Right atrium auricular region (tissue), 2 donors: ENCODE data around the gene NDUFAF8. TPM values are rescaled to one million over a fixed set of nuclear protein-coding genes. Genes with fewer than 3 reads are reported as not detected.

ENCODE experiments used
- DNase-seq: peaks from one replicate; pipeline ENCODE4 v3.0.0-alpha.2; 2019; ENCODE audit warnings: low spot score
- H3K27ac ChIP-seq, 2 donors: fragments of 200-600 bp; sonication (generic); 1 replicate in 1 of 2; 2 replicates in 1 of 2; pipeline ENCODE4 v1.5.1; 2016 to 2019
- H3K27me3 ChIP-seq, 2 donors: fragments of 200-600 bp; sonication (generic); one replicate each; pipeline versions ENCODE4 v1.5.1 to v1.6.0; 2017 to 2019
- H3K36me3 ChIP-seq: fragments of 200-600 bp; sonication (generic); one replicate; pipeline ENCODE4 v1.5.1; 2016
- H3K4me1 ChIP-seq, 2 donors: fragments of 200-600 bp; sonication (generic); one replicate each; pipeline versions ENCODE4 v1.5.1 to v1.6.0; 2017 to 2019
- H3K4me3 ChIP-seq, 2 donors: fragments of 200-600 bp; sonication (generic); 1 replicate in 1 of 2; 2 replicates in 1 of 2; pipeline ENCODE4 v1.5.1; 2017 to 2019; ENCODE audit warnings: mild to moderate bottlenecking in 1 of 2, moderate library complexity in 1 of 2
- H3K9me3 ChIP-seq, 2 donors: fragments of 200-600 bp; sonication (generic); one replicate each; pipeline ENCODE4 v1.5.1; 2019
- CTCF ChIP-seq, 2 donors: fragments of 200-600 bp; sonication (generic); IDR thresholded peaks; one replicate each; pipeline ENCODE4 v1.5.1; 2019; ENCODE audit warnings: antibody characterized with exemption in 2 of 2
- total RNA-seq, 2 donors: library from RNA; depleted of rRNA; stranded (reverse); fragments of >200 nt; gene quantifications; one replicate each; pipeline ENCODE4 v1.1.0, GENCODE V29; 2016

Gene NDUFAF8
- 10 to 100 TPM; 53.1 to 53.5 TPM for total RNA-seq

- peak within 1 kb of the TSS; percentile 91 to 100 for H3K4me3 ChIP-seq
- no peaks in the 10 kb centered on the region for H3K27me3 ChIP-seq
- H3K9me3 ChIP-seq, result no peaks in the 10 kb centered on the region
- TF ChIP-seq CTCF (IDR thresholded peaks at IDR 0.05), result peak in 1 of 2 donors; percentile 32
- DNase-seq, result peak; percentile 99
- H3K4me1 ChIP-seq, result peaks cover 0 to 37% of the 10 kb centered on the region in 2 donors
- peak within 1 kb of the TSS; percentile 79 to 80 for H3K27ac ChIP-seq
- no peaks in the 10 kb centered on the region for H3K36me3 ChIP-seq
Measured at GRCh38 chr17:81238815-81239713, at the start of gene NDUFAF8, which contains the start of gene TEPSIN. NDUFAF8 (plus strand) TSS chr17:81239318; CDS start chr17:81239364, 46 bp downstream. TEPSIN (minus strand) TSS chr17:81239055; CDS start chr17:81239033, 22 bp downstream.

DNA sequence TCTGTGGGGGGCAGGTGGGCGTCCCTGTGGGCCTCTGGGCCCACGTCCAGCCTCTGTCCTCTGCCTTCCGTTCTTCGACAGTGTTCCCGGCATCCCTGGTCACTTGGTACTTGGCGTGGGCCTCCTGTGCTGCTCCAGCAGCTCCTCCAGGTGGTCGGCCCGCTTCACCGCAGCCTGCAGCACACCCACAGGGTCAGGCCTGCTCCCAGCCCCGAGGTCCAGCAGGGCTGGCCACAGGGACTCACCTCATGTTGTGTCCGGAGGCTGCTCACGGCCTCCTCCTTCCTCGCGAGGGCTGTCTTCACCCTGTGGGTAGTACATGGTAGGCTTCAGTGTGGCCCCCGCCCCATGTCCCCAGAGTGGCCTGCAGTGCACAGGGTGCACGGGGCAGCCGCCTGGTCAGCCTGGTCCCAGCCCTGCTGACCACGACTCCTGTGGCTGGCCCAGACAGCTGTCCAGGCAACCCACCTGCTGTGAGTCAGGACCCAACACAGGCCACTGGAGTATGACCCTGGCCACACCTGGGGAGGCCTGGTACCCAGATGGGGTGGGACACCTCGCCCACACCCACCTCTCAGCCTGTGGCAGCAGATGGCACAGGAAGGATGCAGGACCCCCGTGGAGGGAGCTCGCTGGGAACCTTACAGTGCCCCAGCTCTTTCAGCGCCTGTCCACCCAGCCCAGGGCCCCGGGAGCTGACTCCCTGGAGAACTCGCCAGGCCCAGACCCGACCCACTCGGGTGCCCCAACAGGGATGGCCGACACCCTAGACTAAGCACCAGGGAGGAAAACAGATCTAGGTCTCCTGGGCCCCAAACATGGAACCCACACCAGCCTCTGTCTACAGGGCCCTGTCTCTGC is 49.2 kb upstream of the NDUFAF8 start:
- Histone ChIP-seq H3K9me3 (no peaks in the 10 kb centered on the region), H3K27me3 (no peaks in the 10 kb centered on the region), H3K4me1 (no peaks in the 10 kb centered on the region), H3K36me3 (no peaks in the 10 kb centered on the region), H3K27ac (no peak overlapping the region), H3K4me3 (no peak overlapping the region)
- DNase-seq, result no peak
- TF ChIP-seq CTCF (IDR thresholded peaks at IDR 0.05), result peak in 1 of 2 donors; percentile 26

DNA sequence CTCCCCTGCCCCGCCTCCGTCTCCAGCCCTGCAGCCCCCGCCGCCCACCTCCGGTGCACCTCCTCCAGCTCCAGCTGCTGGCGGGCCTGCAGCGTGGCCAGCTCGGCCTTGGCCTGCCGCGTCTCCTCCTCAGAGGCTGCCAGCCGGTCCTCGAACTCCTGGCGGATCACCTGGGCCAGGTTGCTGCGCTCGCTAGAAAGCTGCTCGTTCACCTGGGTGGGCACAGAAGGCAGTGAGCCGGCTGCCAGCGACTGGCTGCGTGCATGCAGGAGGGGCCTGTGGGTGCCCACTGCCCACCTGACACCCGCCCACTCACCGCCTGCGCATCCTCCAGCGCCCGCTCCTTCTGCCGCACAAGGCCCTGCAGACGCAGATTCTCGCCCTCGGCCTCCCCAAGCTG is 48.5 kb upstream of the NDUFAF8 start:
- no peak for DNase-seq
- Histone ChIP-seq H3K4me3 (no peak overlapping the region), H3K4me1 (no peaks in the 10 kb centered on the region), H3K27me3 (no peaks in the 10 kb centered on the region), H3K9me3 (no peaks in the 10 kb centered on the region), H3K27ac (no peak overlapping the region), H3K36me3 (no peaks in the 10 kb centered on the region)
- no peak for TF ChIP-seq CTCF (IDR thresholded peaks at IDR 0.05)

- Histone ChIP-seq H3K9me3 (no peaks in the 10 kb centered on the region), H3K27me3 (no peaks in the 10 kb centered on the region), H3K27ac (no peak overlapping the region), H3K36me3 (no peaks in the 10 kb centered on the region), H3K4me3 (no peak overlapping the region), H3K4me1 (no peaks in the 10 kb centered on the region)
- TF ChIP-seq CTCF (IDR thresholded peaks at IDR 0.05), result no peak
- no peak for DNase-seq
Measured at GRCh38 chr17:81191116-81191515, 48.0 kb upstream of the NDUFAF8 start.

DNA sequence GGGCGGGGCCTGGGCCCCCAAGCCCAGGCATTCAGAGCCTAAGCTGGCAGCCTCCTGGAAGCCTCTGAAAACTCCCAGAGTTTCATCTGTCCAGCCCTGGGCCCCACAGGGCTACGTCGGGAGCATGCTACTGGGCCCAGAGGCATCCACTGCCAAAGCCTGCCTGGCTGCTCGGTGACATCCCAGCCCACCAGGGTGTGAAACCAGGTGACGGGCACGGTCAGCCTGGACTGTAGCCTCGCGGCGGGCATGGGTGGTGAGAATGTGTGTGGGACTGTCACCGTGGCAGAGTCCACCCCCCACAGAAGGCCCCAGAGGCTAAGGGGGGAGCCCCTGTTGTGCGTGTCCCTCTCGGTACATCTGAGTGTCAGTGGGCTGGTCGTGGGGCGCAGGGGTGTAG is 47.5 kb upstream of the NDUFAF8 start:
- no peak for DNase-seq
- Histone ChIP-seq H3K9me3 (no peaks in the 10 kb centered on the region), H3K27ac (no peak overlapping the region), H3K27me3 (no peaks in the 10 kb centered on the region), H3K4me3 (no peak overlapping the region), H3K36me3 (no peaks in the 10 kb centered on the region), H3K4me1 (no peaks in the 10 kb centered on the region)
- no peak for TF ChIP-seq CTCF (IDR thresholded peaks at IDR 0.05)
